Spleen (tissue), 11 donors: ENCODE measurements around the gene KDF1. TPM values are rescaled to one million over a fixed set of nuclear protein-coding genes. Genes with fewer than 3 reads are reported as not detected.

ENCODE experiments used
- DNase-seq: peaks from one replicate; pipeline ENCODE4 v3.0.0-alpha.2; 2020
- H3K27ac ChIP-seq, 8 donors: fragments of 200-600 bp; sonication (generic) in 7 of 8; 1 replicate in 4 of 8; 2 replicates in 4 of 8; pipeline versions ENCODE4 v1.5.0 to v1.8.0; 2016 to 2021; ENCODE audit warnings: inconsistent platforms in 4 of 8, mild to moderate bottlenecking in 4 of 8, moderate library complexity in 1 of 8
- H3K27me3 ChIP-seq, 7 donors: fragments of 200-600 bp; sonication (generic) in 6 of 7; replicated peaks in 1 of 7; 1 replicate in 4 of 7; 2 replicates in 3 of 7; pipeline versions ENCODE4 v1.5.0 to v1.8.0; 2016 to 2021; ENCODE audit warnings: inconsistent platforms in 3 of 7, mild to moderate bottlenecking in 1 of 7
- H3K36me3 ChIP-seq, 6 donors: fragments of 200-600 bp; sonication (generic) in 5 of 6; 1 replicate in 4 of 6; 2 replicates in 2 of 6; pipeline versions ENCODE4 v1.5.0 to v1.8.0; 2016 to 2021; ENCODE audit warnings: inconsistent platforms in 2 of 6
- H3K4me1 ChIP-seq, 6 donors: fragments of 200-600 bp; sonication (generic) in 5 of 6; 1 replicate in 3 of 6; 2 replicates in 3 of 6; pipeline versions ENCODE4 v1.5.0 to v1.8.0; 2016 to 2021; ENCODE audit warnings: inconsistent platforms in 3 of 6
- H3K4me3 ChIP-seq, 8 donors: fragments of 200-600 bp; sonication (generic) in 7 of 8; 1 replicate in 4 of 8; 2 replicates in 4 of 8; pipeline versions ENCODE4 v1.5.0 to v1.8.0; 2016 to 2021; ENCODE audit warnings: inconsistent platforms in 4 of 8, mild to moderate bottlenecking in 4 of 8, moderate library complexity in 2 of 8
- H3K9me3 ChIP-seq, 8 donors: fragments of 200-600 bp; sonication (generic) in 7 of 8; 1 replicate in 4 of 8; 2 replicates in 4 of 8; pipeline versions ENCODE4 v1.5.0 to v1.8.0; 2016 to 2021; ENCODE audit warnings: inconsistent platforms in 4 of 8
- CTCF ChIP-seq, 11 experiments: fragments of 200-600 bp in 7 of 11; fragments of 450-650 bp in 4 of 11; sonication (generic) in 4 of 11; IDR thresholded peaks in 8 of 11; conservative IDR thresholded peaks in 3 of 11; 1 replicate in 7 of 11; 2 replicates in 4 of 11; pipeline versions ENCODE4 v1.4.0 to v1.8.0; 2016 to 2021; ENCODE audit warnings: antibody characterized with exemption in 11 of 11, inconsistent platforms in 4 of 11, mild to moderate bottlenecking in 1 of 11
- POLR2A ChIP-seq, 3 donors: fragments of 450-650 bp; IDR thresholded peaks; one replicate each; pipeline ENCODE4 v1.5.1; 2017; ENCODE audit warnings: antibody characterized with exemption in 3 of 3, mild to moderate bottlenecking in 1 of 3
- POLR2AphosphoS5 ChIP-seq, 3 donors: sonication (generic); formaldehyde crosslinking; IDR thresholded peaks; one replicate each; pipeline ENCODE4 v1.5.1; 2017; ENCODE audit warnings: antibody characterized with exemption in 3 of 3
- WGBS, 5 donors: extraction: QIAGEN DNeasy Blood & Tissue Kit in 3 of 5; methylation state at CpG; one replicate each; pipeline versions ENCODE4 v1.1.5 to v1.1.7; 2013 to 2018; 5-methylcytosine and 5-hydroxymethylcytosine counted together
- intact Hi-C: fragments of 100-400 bp; cut with DNase I; formaldehyde crosslinking; loops from one replicate; pipeline ENCODE4 v1.15.0; 2023; ENCODE audit warnings: low total_unique reads
- polyA plus RNA-seq, 3 donors: library from polyadenylated mRNA; stranded (reverse); fragments of 200-250 nt; gene quantifications; one replicate each; pipeline ENCODE4 v1.2.1, GENCODE V29; 2013
- total RNA-seq, 7 donors: library from RNA; depleted of rRNA in 3 of 7; stranded (reverse); fragments of >200 nt in 3 of 7; fragmentation: NEBNext Ultra II Directional in 4 of 7; extraction: Animal tissue kit (Norgen Biotek cat#: 25700) in 4 of 7; gene quantifications; one replicate each; pipeline versions ENCODE4 v1.1.0 to v1.2.1, GENCODE V29; 2016 to 2021
- donor health status: healthy with polysubstance abuse.
- donor health status: DM: no; HTN: no; CAD: no; lungs with moderate emphysema.
- donor health status: DM: no; HTN: no; CAD: no.
- donor health status: Bipolar disorder and iron deficiency.
- donor health status: healthy.
- donor health status: DM: no; HTN: no; CAD: no.
- donor health status: DM: yes; HTN: yes; CAD: no.

Gene KDF1
- total and polyA plus RNA-seq, 10 donors, result 0.44 to 2.1 (median 0.98) TPM

GRCh38 chr1:26921126-26921539 lies 39.1 kb downstream of the KDF1 start:
- intact Hi-C loops, result no loop called here
- peak overlapping the region; percentile 20 to 92 (median 88) for H3K27ac ChIP-seq
- peaks cover 0 to 33% (median 25%) of the 10 kb centered on the region in 6 donors for H3K36me3 ChIP-seq
- no peaks in the 10 kb centered on the region for H3K9me3 ChIP-seq
- peak overlapping the region; percentile 36 to 91 (median 87) for H3K4me3 ChIP-seq
- no peak for TF ChIP-seq POLR2AphosphoS5 (IDR thresholded peaks at IDR 0.05)
- no peak for TF ChIP-seq CTCF (IDR thresholded peaks at IDR 0.05 in 8 of 11, conservative IDR thresholded peaks at IDR 0.05 in 3 of 11)
- TF ChIP-seq POLR2A (IDR thresholded peaks at IDR 0.05), result no peak
- no peaks in the 10 kb centered on the region for H3K27me3 ChIP-seq
- H3K4me1 ChIP-seq, result peaks cover 7 to 42% (median 30%) of the 10 kb centered on the region in 6 donors
- 13 to 25% (median 18%) methylated on average over 7 of the region's 7 CpGs for WGBS, 5 donors
- DNase-seq, result peak; percentile 74

DNA sequence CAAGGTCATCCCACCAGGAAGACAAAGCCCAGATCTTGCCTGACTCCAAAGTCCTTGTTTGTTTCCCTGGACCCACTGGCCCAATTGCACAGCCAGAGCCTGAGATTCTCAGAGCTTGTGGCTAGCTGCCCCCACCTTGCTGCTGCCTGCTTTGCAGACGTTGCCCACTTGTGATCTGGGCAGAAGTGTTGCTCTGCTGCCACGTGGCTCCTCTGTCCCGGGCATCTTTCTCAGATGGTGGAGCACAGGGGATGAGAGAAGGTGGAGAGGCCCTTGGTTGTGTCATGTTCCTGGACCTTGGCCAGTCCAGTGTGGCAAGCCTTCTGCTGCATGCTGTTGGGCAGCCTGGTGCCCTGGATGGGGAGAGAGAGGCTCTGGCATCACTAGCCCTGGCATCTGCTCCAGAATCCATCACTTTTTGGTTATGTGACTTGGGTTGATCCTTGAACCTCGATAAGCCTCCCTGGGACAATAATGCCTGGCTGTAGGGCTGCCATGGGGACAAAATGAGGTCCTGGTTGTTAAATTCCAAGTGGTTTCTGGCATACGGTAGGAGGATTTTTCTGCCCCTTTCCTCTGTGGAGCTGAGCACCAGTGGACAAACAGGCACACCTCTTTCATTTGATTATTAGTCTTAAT lies 44.9 kb downstream of the KDF1 start:
- DNase-seq, result no peak
- Histone ChIP-seq H3K4me1 (peaks cover 0 to 11% (median 2%) of the 10 kb centered on the region in 6 donors), H3K4me3 (no peak overlapping the region), H3K9me3 (no peaks in the 10 kb centered on the region), H3K36me3 (no peaks in the 10 kb centered on the region), H3K27me3 (no peaks in the 10 kb centered on the region), H3K27ac (peak overlapping the region in 5 of 8 donors; percentile 44 to 88 (median 80))
- intact Hi-C loops, result no loop called here
- TF ChIP-seq CTCF (IDR thresholded peaks at IDR 0.05 in 8 of 11, conservative IDR thresholded peaks at IDR 0.05 in 3 of 11) (no peak), POLR2A (IDR thresholded peaks at IDR 0.05) (no peak), POLR2AphosphoS5 (IDR thresholded peaks at IDR 0.05) (no peak)
- WGBS, 5 donors, result 54 to 79% (median 67%) methylated on average over 5 of the region's 5 CpGs

DNA sequence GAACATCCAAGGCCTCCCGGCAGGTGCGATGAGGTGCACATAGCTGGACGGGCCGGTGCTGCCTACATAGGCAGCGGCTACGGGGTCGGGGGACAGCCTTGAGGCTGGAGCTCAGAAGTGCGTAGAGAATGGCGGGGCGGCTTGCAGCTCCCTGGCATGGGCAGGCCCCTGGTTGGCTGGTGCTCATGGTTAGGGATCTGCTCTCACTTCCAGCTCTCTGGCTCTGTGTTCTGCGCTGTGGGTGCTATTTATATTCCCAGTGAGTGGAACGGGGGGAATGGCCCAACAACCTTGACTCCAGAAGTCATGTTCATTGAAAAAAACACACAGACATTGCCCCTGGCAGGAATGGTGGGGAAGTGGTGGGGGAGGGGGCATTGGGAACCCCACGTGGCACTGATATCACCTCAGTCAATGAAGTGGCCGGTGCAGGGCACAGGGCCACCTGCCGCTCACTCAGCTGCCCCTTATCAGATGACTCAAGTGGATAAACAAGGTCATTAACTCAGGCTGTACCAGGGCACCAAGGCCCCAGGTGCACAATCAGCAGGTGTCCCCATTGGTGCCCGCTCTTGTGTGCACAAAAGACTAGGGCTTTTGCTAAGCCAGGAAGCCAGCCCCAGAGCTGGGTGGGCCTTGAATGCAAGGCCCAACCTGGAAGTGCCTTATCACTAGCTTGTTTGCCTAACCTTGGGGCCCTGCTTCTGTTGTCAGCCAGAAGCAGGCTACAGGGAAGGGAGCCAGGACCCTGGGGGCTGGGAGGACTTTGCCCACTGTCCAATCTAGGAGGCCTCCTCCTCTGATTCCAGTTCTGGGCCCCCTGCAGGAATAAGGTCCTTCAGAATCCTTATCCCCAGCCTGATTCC lies 46.3 kb downstream of the KDF1 start, which contains the start of gene NR0B2:
Gene NR0B2, minus strand, starts transcription at position 222 of the 866 bp plus-strand sequence. Its CDS starts 35 bp downstream, at position 187.
- Histone ChIP-seq H3K4me1 (peaks cover 0 to 11% (median 2%) of the 10 kb centered on the region in 6 donors), H3K4me3 (peak within 1 kb of the TSS; percentile 12 to 70 (median 32)), H3K36me3 (no peaks in the 10 kb centered on the region), H3K27ac (peak within 1 kb of the TSS; percentile 48 to 88 (median 78)), H3K9me3 (no peaks in the 10 kb centered on the region), H3K27me3 (no peaks in the 10 kb centered on the region)
- 66 to 90% (median 82%) methylated on average over 11 to 16 of the region's 16 CpGs for WGBS, 5 donors
- intact Hi-C loops, result no loop called here
- TF ChIP-seq POLR2A (IDR thresholded peaks at IDR 0.05) (peak in 1 of 3 donors; percentile 81), CTCF (IDR thresholded peaks at IDR 0.05 in 8 of 11, conservative IDR thresholded peaks at IDR 0.05 in 3 of 11) (no peak), POLR2AphosphoS5 (IDR thresholded peaks at IDR 0.05) (peak; percentile 63 to 83 (median 70))
- peak; percentile 86 for DNase-seq

DNA sequence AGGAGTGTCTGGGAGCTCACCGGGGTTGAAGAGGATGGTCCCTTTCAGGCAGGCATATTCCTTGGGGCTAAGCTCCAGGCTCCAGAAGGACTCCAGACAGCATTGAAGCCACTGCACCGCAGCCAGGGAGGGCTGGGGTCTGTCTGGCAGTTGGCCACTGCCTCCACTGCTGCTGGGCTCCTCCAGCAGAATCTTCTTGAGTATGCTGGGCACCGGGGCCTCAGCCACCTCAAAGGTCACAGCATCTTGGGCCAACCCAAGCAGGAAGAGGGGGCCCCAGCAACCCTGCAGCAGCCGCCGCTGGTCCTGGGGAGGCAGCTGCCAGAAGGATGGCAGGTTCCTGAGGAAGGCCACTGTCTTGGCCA lies 46.9 kb downstream of the KDF1 start:
- Histone ChIP-seq H3K4me3 (peak overlapping the region; percentile 12 to 70 (median 32)), H3K9me3 (no peaks in the 10 kb centered on the region), H3K36me3 (no peaks in the 10 kb centered on the region), H3K27me3 (no peaks in the 10 kb centered on the region), H3K27ac (peak overlapping the region in 7 of 8 donors; percentile 63 to 88 (median 80)), H3K4me1 (peaks cover 0 to 11% (median 2%) of the 10 kb centered on the region in 6 donors)
- peak; percentile 65 for DNase-seq
- WGBS, 5 donors, result 62 to 96% (median 67%) methylated on average over 2 to 5 of the region's 5 CpGs
- intact Hi-C loops, result no loop called here
- TF ChIP-seq POLR2AphosphoS5 (IDR thresholded peaks at IDR 0.05) (no peak), CTCF (IDR thresholded peaks at IDR 0.05 in 8 of 11, conservative IDR thresholded peaks at IDR 0.05 in 3 of 11) (no peak), POLR2A (IDR thresholded peaks at IDR 0.05) (no peak)
